ENCODE data around the gene LDLR.

Gene LDLR

GRCh38 chr19:11165486-11166030 lies 76.3 kb downstream of the LDLR start:
- no peak for DNase-seq (ENCODE audit: low read depth)
- H3K4me3 ChIP-seq (ENCODE audit: low read length) = no peak overlapping the region
- TF ChIP-seq CTCF (IDR thresholded peaks at IDR 0.05; ENCODE audit: insufficient read depth, low read depth, low read length, missing control alignments) = no peak

GRCh38 chr19:11166281-11167142 lies 77.2 kb downstream of the LDLR start:
- DNase-seq (ENCODE audit: low read depth) = no peak
- TF ChIP-seq CTCF (IDR thresholded peaks at IDR 0.05; ENCODE audit: insufficient read depth, low read depth, low read length, missing control alignments) = no peak

GRCh38 chr19:11168568-11168967 lies 79.3 kb downstream of the LDLR start:
- H3K4me3 ChIP-seq (ENCODE audit: low read length) = no peak overlapping the region
- TF ChIP-seq CTCF (IDR thresholded peaks at IDR 0.05; ENCODE audit: insufficient read depth, low read depth, low read length, missing control alignments) = no peak
- peak; percentile 97 for DNase-seq (ENCODE audit: low read depth)

More at GRCh38 chr19:11166281-11167142, 77.2 kb downstream of the LDLR start:
- H3K4me3 ChIP-seq (ENCODE audit: low read length) = no peak overlapping the region

- no peak overlapping the region for H3K4me3 ChIP-seq (ENCODE audit: low read length)
- TF ChIP-seq CTCF (IDR thresholded peaks at IDR 0.05; ENCODE audit: insufficient read depth, low read depth, low read length, missing control alignments) = no peak
- no peak for DNase-seq (ENCODE audit: low read depth)
Observed at GRCh38 chr19:11169896-11170678, 80.8 kb downstream of the LDLR start.

- TF ChIP-seq CTCF (IDR thresholded peaks at IDR 0.05; ENCODE audit: insufficient read depth, low read depth, low read length, missing control alignments) = no peak
Observed at GRCh38 chr19:11171144-11171543, 81.9 kb downstream of the LDLR start.

GRCh38 chr19:11172576-11172975 lies 83.3 kb downstream of the LDLR start:
- TF ChIP-seq CTCF (IDR thresholded peaks at IDR 0.05; ENCODE audit: insufficient read depth, low read depth, low read length, missing control alignments) = no peak

More at GRCh38 chr19:11171144-11171543, 81.9 kb downstream of the LDLR start:
- DNase-seq (ENCODE audit: low read depth) = no peak
- H3K4me3 ChIP-seq (ENCODE audit: low read length) = no peak overlapping the region

More at GRCh38 chr19:11172576-11172975, 83.3 kb downstream of the LDLR start:
- H3K4me3 ChIP-seq (ENCODE audit: low read length) = no peak overlapping the region
- no peak for DNase-seq (ENCODE audit: low read depth)

Data from epithelial cell of esophagus (primary cell).